Measurements from ENCODE around the gene ZNF140.

DNA sequence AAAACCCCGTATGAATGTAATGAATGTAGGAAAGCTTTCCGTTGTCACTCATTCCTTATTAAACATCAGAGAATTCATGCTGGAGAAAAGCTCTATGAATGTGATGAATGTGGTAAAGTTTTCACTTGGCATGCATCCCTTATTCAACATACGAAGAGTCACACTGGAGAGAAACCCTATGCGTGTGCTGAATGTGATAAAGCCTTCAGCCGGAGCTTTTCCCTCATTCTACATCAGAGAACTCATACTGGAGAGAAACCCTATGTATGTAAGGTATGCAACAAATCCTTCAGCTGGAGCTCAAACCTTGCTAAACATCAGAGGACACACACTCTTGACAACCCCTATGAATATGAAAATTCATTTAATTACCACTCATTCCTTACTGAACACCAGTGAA is 25.5 kb downstream of the ZNF140 start:
- TF ChIP-seq, protein P1, sequence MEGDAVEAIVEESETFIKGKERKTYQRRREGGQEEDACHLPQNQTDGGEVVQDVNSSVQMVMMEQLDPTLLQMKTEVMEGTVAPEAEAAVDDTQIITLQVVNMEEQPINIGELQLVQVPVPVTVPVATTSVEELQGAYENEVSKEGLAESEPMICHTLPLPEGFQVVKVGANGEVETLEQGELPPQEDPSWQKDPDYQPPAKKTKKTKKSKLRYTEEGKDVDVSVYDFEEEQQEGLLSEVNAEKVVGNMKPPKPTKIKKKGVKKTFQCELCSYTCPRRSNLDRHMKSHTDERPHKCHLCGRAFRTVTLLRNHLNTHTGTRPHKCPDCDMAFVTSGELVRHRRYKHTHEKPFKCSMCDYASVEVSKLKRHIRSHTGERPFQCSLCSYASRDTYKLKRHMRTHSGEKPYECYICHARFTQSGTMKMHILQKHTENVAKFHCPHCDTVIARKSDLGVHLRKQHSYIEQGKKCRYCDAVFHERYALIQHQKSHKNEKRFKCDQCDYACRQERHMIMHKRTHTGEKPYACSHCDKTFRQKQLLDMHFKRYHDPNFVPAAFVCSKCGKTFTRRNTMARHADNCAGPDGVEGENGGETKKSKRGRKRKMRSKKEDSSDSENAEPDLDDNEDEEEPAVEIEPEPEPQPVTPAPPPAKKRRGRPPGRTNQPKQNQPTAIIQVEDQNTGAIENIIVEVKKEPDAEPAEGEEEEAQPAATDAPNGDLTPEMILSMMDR (IDR thresholded peaks at IDR 0.05): no peak
- TF ChIP-seq POLR2A (IDR thresholded peaks at IDR 0.05) (no peak), EP300 (IDR thresholded peaks at IDR 0.05) (no peak)
